ENCODE measurements around the gene ATRX. TPM values are rescaled to one million over a fixed set of nuclear protein-coding genes. Genes with fewer than 3 reads are reported as not detected.
"Not testable (repeated sequence)": the region's sequence is repeated elsewhere in the genome, so short reads cannot be mapped to it uniquely, and the experiment has no call there.

Gene ATRX
- total RNA-seq, 2 experiments from 2014 or later = 48.2 to 66.3 TPM

- Histone ChIP-seq H3K4me1 (ENCODE audit: insufficient read depth, low read length, poor library complexity, severe bottlenecking) (no peaks in the 10 kb centered on the region), H3K4me2 (ENCODE audit: low read length) (no peak overlapping the region), H3K9me3 (ENCODE audit: low read length) (no peaks in the 10 kb centered on the region), H2AFZ (ENCODE audit: low read length) (no peak overlapping the region), H4K20me1 (ENCODE audit: insufficient read depth, low read length) (no peaks in the 10 kb centered on the region), H3K9me2 (ENCODE audit: insufficient read depth, low read length) (no peaks in the 10 kb centered on the region), H3K4me3 (ENCODE audit: low read depth, low read length, poor library complexity, severe bottlenecking) (no peak overlapping the region), H3K36me3 (ENCODE audit: insufficient read depth, low read length) (peaks cover 14% of the 10 kb centered on the region), H3K27ac (ENCODE audit: low read depth, low read length, poor library complexity, severe bottlenecking) (no peak overlapping the region), H3K79me2 (ENCODE audit: insufficient read depth, low read depth, low read length) (no peaks in the 10 kb centered on the region)
- intact Hi-C loops (cut with micrococcal nuclease; ENCODE audit: unreplicated experiment) = no loop called here
- ChIA-PET CTCF (ENCODE audit: unreplicated experiment) (no interaction called here), POLR2A (no interaction called here)
- no peak for DNase-seq (ENCODE audit: low spot score)
- BruUV-seq (replicated peaks) = no TSS peak
- TF ChIP-seq EZH2phosphoT487 (IDR thresholded peaks at IDR 0.05; ENCODE audit: borderline replicate concordance, low read depth, low read length) = no peak
- TF ChIP-seq, protein P1, sequence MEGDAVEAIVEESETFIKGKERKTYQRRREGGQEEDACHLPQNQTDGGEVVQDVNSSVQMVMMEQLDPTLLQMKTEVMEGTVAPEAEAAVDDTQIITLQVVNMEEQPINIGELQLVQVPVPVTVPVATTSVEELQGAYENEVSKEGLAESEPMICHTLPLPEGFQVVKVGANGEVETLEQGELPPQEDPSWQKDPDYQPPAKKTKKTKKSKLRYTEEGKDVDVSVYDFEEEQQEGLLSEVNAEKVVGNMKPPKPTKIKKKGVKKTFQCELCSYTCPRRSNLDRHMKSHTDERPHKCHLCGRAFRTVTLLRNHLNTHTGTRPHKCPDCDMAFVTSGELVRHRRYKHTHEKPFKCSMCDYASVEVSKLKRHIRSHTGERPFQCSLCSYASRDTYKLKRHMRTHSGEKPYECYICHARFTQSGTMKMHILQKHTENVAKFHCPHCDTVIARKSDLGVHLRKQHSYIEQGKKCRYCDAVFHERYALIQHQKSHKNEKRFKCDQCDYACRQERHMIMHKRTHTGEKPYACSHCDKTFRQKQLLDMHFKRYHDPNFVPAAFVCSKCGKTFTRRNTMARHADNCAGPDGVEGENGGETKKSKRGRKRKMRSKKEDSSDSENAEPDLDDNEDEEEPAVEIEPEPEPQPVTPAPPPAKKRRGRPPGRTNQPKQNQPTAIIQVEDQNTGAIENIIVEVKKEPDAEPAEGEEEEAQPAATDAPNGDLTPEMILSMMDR (conservative IDR thresholded peaks at IDR 0.05; ENCODE audit: low read length) = no peak
Observed at GRCh38 chrX:77556276-77556675, 229.7 kb downstream of the ATRX start.

DNA sequence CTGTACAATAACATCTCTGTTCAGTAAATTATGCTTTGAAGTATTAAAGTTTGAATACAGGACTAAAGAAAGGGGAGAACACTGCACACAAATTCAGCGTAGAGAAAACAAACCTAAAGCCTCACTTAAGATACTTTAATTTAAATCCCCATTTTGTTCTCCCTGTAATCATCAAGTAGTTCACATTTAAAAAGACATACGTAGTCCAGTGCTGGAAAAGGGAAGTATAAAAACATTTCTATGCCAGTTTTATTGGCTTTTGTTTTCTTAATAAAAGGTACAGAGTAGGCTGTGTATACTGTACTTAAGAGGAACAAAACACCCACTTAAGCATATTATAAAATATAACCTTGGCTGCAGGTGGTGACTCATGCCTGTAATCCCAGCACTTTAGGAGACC lies 237.3 kb downstream of the ATRX start:
- H3K9me2 ChIP-seq (ENCODE audit: insufficient read depth, low read length) = no peaks in the 10 kb centered on the region
- H3K4me2 ChIP-seq (ENCODE audit: low read length) = no peak overlapping the region
- H3K4me1 ChIP-seq (ENCODE audit: insufficient read depth, low read length, poor library complexity, severe bottlenecking) = no peaks in the 10 kb centered on the region
- no peaks in the 10 kb centered on the region for H3K79me2 ChIP-seq (ENCODE audit: insufficient read depth, low read depth, low read length)
- H3K36me3 ChIP-seq (ENCODE audit: insufficient read depth, low read length) = peaks cover 2% of the 10 kb centered on the region; the same call in 1 of the 2 replicates
- no peak overlapping the region for H3K27ac ChIP-seq (ENCODE audit: low read depth, low read length, poor library complexity, severe bottlenecking)
- no peak overlapping the region for H2AFZ ChIP-seq (ENCODE audit: low read length)
- BruUV-seq (replicated peaks) = no TSS peak
- no peak overlapping the region for H3K4me3 ChIP-seq (ENCODE audit: low read depth, low read length, poor library complexity, severe bottlenecking)
- intact Hi-C loops (cut with micrococcal nuclease; ENCODE audit: unreplicated experiment) = no loop called here
- H3K9me3 ChIP-seq (ENCODE audit: low read length) = no peaks in the 10 kb centered on the region
- DNase-seq (ENCODE audit: low spot score) = no peak
- no peaks in the 10 kb centered on the region for H4K20me1 ChIP-seq (ENCODE audit: insufficient read depth, low read length)
- CTCF ChIA-PET (ENCODE audit: unreplicated experiment) = no interaction called here
- POLR2A ChIA-PET = interaction anchor here (0.9 kb wide), 1 partner anchor 14 kb away, joined by 3 read pairs; no protein-coding TSS in a partner anchor
- TF ChIP-seq, protein P1 (conservative IDR thresholded peaks at IDR 0.05; ENCODE audit: low read length) = no peak
- no peak for TF ChIP-seq EZH2phosphoT487 (IDR thresholded peaks at IDR 0.05; ENCODE audit: borderline replicate concordance, low read depth, low read length)

GRCh38 chrX:77539778-77540177 lies 246.2 kb downstream of the ATRX start:
- DNase-seq (ENCODE audit: low spot score); H2AFZ ChIP-seq (ENCODE audit: low read length); H3K4me2 ChIP-seq (ENCODE audit: low read length); H4K20me1 ChIP-seq (ENCODE audit: insufficient read depth, low read length); intact Hi-C loops (cut with micrococcal nuclease; ENCODE audit: unreplicated experiment); BruUV-seq (replicated peaks); CTCF ChIA-PET (ENCODE audit: unreplicated experiment); H3K79me2 ChIP-seq (ENCODE audit: insufficient read depth, low read depth, low read length); H3K4me1 ChIP-seq (ENCODE audit: insufficient read depth, low read length, poor library complexity, severe bottlenecking); H3K36me3 ChIP-seq (ENCODE audit: insufficient read depth, low read length); H3K27ac ChIP-seq (ENCODE audit: low read depth, low read length, poor library complexity, severe bottlenecking); H3K4me3 ChIP-seq (ENCODE audit: low read depth, low read length, poor library complexity, severe bottlenecking); H3K9me3 ChIP-seq (ENCODE audit: low read length); H3K9me2 ChIP-seq (ENCODE audit: insufficient read depth, low read length): not testable (repeated sequence)
- POLR2A ChIA-PET = interaction anchor here (0.6 kb wide), 1 partner anchor 311 kb away, joined by 4 read pairs; no protein-coding TSS in a partner anchor

GRCh38 chrX:77531261-77531660 lies 254.8 kb downstream of the ATRX start:
- H3K4me1 ChIP-seq (ENCODE audit: insufficient read depth, low read length, poor library complexity, severe bottlenecking); H3K9me2 ChIP-seq (ENCODE audit: insufficient read depth, low read length); H2AFZ ChIP-seq (ENCODE audit: low read length); H4K20me1 ChIP-seq (ENCODE audit: insufficient read depth, low read length); H3K27ac ChIP-seq (ENCODE audit: low read depth, low read length, poor library complexity, severe bottlenecking); H3K9me3 ChIP-seq (ENCODE audit: low read length); H3K36me3 ChIP-seq (ENCODE audit: insufficient read depth, low read length); H3K4me3 ChIP-seq (ENCODE audit: low read depth, low read length, poor library complexity, severe bottlenecking); H3K79me2 ChIP-seq (ENCODE audit: insufficient read depth, low read depth, low read length); CTCF ChIA-PET (ENCODE audit: unreplicated experiment); H3K4me2 ChIP-seq (ENCODE audit: low read length); BruUV-seq (replicated peaks); intact Hi-C loops (cut with micrococcal nuclease; ENCODE audit: unreplicated experiment); DNase-seq (ENCODE audit: low spot score): not testable (repeated sequence)
- POLR2A ChIA-PET = interaction anchor here (0.6 kb wide), 1 partner anchor 1998 kb away, joined by 3 read pairs; no protein-coding TSS in a partner anchor

Data from OCI-LY7 (cell line).